ENCODE measurements around the gene ALG2. TPM values are rescaled to one million over a fixed set of nuclear protein-coding genes. Genes with fewer than 3 reads are reported as not detected.
"Not testable (repeated sequence)": the region's sequence is repeated elsewhere in the genome, so short reads cannot be mapped to it uniquely, and the experiment has no call there.

Gene ALG2
- total and polyA plus RNA-seq, 4 donors = 20.6 to 43.6 (median 30.3) TPM

DNA sequence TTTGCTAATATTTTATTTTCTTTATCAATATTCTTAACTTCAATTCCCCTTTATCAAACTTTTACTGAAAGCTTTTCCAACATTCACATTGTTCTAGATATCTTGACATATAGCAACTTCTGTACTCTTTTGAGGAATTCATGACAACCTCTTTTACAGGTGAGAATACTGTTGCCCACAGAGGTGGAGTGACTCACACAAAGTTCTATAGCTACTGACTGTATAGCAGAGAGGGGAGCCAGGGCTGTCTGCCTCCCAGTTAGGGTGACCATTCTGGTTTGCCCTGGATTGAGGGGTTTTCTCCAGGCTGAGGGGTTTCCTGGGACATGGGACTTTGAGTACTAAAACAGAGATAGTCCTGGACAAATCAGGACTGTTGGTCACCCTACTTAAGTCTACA, 16.6 kb upstream of the ALG2 start:
- Histone ChIP-seq H3K27ac (ENCODE audit: low read depth in 1 of 2, low read length in 2 of 2) (no peak overlapping the region), H3K27me3 (ENCODE audit: control insufficient read depth in 4 of 4, insufficient read depth in 4 of 4, low read length in 3 of 4) (no peaks in the 10 kb centered on the region), H3K4me1 (ENCODE audit: control insufficient read depth in 4 of 4, insufficient read depth in 4 of 4, low read length in 3 of 4) (peaks cover 0 to 5% (median 0%) of the 10 kb centered on the region in 4 donors), H3K9ac (ENCODE audit: low read depth in 1 of 2, low read length in 2 of 2) (no peak overlapping the region), H3K36me3 (ENCODE audit: control insufficient read depth in 4 of 4, insufficient read depth in 3 of 4, low read depth in 1 of 4, low read length in 3 of 4) (peaks cover 0 to 15% (median 5%) of the 10 kb centered on the region in 4 donors), H3K9me3 (ENCODE audit: control insufficient read depth in 4 of 4, low read length in 3 of 4) (no peaks in the 10 kb centered on the region), H3K4me3 (ENCODE audit: low read depth in 1 of 3, low read length in 3 of 3) (no peak overlapping the region)
- TF ChIP-seq HNF4A (conservative IDR thresholded peaks at IDR 0.05) = no peak
- TF ChIP-seq RXRA (IDR thresholded peaks at IDR 0.05) = no peak
- TF ChIP-seq TAF1 (conservative IDR thresholded peaks at IDR 0.05) = no peak
- no peak for TF ChIP-seq ZBTB33 (IDR thresholded peaks at IDR 0.05)
- no peak for TF ChIP-seq NR2F2 (IDR thresholded peaks at IDR 0.05)
- TF ChIP-seq RAD21 (IDR thresholded peaks at IDR 0.05) = no peak
- TF ChIP-seq FOXA1 (IDR thresholded peaks at IDR 0.05) = no peak
- TF ChIP-seq, protein P1, sequence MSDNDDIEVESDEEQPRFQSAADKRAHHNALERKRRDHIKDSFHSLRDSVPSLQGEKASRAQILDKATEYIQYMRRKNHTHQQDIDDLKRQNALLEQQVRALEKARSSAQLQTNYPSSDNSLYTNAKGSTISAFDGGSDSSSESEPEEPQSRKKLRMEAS (IDR thresholded peaks at IDR 0.05) = no peak
- TF ChIP-seq, protein P2, sequence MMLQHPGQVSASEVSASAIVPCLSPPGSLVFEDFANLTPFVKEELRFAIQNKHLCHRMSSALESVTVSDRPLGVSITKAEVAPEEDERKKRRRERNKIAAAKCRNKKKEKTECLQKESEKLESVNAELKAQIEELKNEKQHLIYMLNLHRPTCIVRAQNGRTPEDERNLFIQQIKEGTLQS (IDR thresholded peaks at IDR 0.05) = no peak
- no peak for TF ChIP-seq JUND (IDR thresholded peaks at IDR 0.05)
- TF ChIP-seq GABPA (IDR thresholded peaks at IDR 0.05 in 1 of 2, conservative IDR thresholded peaks at IDR 0.05 in 1 of 2) = no peak
- TF ChIP-seq YY1 (IDR thresholded peaks at IDR 0.05) = no peak
- TF ChIP-seq HNF4G (IDR thresholded peaks at IDR 0.05) = no peak
- no peak for DNase-seq (ENCODE audit: low spot score)

- not testable (repeated sequence) for H3K27ac ChIP-seq (ENCODE audit: low read depth in 1 of 2, low read length in 2 of 2); H3K27me3 ChIP-seq (ENCODE audit: control insufficient read depth in 4 of 4, insufficient read depth in 4 of 4, low read length in 3 of 4); H3K4me3 ChIP-seq (ENCODE audit: low read depth in 1 of 3, low read length in 3 of 3); DNase-seq (ENCODE audit: low spot score); H3K9ac ChIP-seq (ENCODE audit: low read depth in 1 of 2, low read length in 2 of 2); H3K4me1 ChIP-seq (ENCODE audit: control insufficient read depth in 4 of 4, insufficient read depth in 4 of 4, low read length in 3 of 4); H3K9me3 ChIP-seq (ENCODE audit: control insufficient read depth in 4 of 4, low read length in 3 of 4)
- peaks cover 0 to 19% (median 9%) of the 10 kb centered on the region in 4 donors for H3K36me3 ChIP-seq (ENCODE audit: control insufficient read depth in 4 of 4, insufficient read depth in 3 of 4, low read depth in 1 of 4, low read length in 3 of 4)
- 94% methylated on average over 4 of the region's 4 CpGs for WGBS
These were observed 16.1 kb upstream of the ALG2 start for GRCh38 chr9:99237849-99238248.

- Histone ChIP-seq H3K9me3 (ENCODE audit: control insufficient read depth in 4 of 4, low read length in 3 of 4) (no peaks in the 10 kb centered on the region), H3K36me3 (ENCODE audit: control insufficient read depth in 4 of 4, insufficient read depth in 3 of 4, low read depth in 1 of 4, low read length in 3 of 4) (peaks cover 0 to 23% (median 14%) of the 10 kb centered on the region in 4 donors), H3K4me3 (ENCODE audit: low read depth in 1 of 3, low read length in 3 of 3) (no peak overlapping the region), H3K4me1 (ENCODE audit: control insufficient read depth in 4 of 4, insufficient read depth in 4 of 4, low read length in 3 of 4) (peaks cover 0 to 5% (median 0%) of the 10 kb centered on the region in 4 donors), H3K27ac (ENCODE audit: low read depth in 1 of 2, low read length in 2 of 2) (no peak overlapping the region), H3K9ac (ENCODE audit: low read depth in 1 of 2, low read length in 2 of 2) (no peak overlapping the region), H3K27me3 (ENCODE audit: control insufficient read depth in 4 of 4, insufficient read depth in 4 of 4, low read length in 3 of 4) (no peaks in the 10 kb centered on the region)
- DNase-seq (ENCODE audit: low spot score) = no peak
- peak in 1 of 2 donors; percentile 19 for TF ChIP-seq HNF4A (conservative IDR thresholded peaks at IDR 0.05)
- TF ChIP-seq RAD21 (IDR thresholded peaks at IDR 0.05) = no peak
These were observed 15.6 kb upstream of the ALG2 start for GRCh38 chr9:99237356-99237755.

Data from liver (tissue), 9 donors.